ENCODE results near the gene MIEF1.

Gene MIEF1

GRCh38 chr22:39560127-39560526 is 58.0 kb downstream of the MIEF1 start:
- DNase-seq (ENCODE audit: insufficient read length) (no peak), FAIRE-seq (no peak)
- TF ChIP-seq POLR2AphosphoS5 (IDR thresholded peaks at IDR 0.05; ENCODE audit: low read depth, low read length): no peak
- no peak for TF ChIP-seq TAF1 (IDR thresholded peaks at IDR 0.05; ENCODE audit: borderline replicate concordance, low read depth, low read length)
- no peak for TF ChIP-seq POLR2A (IDR thresholded peaks at IDR 0.05; ENCODE audit: low read depth, low read length)

DNA sequence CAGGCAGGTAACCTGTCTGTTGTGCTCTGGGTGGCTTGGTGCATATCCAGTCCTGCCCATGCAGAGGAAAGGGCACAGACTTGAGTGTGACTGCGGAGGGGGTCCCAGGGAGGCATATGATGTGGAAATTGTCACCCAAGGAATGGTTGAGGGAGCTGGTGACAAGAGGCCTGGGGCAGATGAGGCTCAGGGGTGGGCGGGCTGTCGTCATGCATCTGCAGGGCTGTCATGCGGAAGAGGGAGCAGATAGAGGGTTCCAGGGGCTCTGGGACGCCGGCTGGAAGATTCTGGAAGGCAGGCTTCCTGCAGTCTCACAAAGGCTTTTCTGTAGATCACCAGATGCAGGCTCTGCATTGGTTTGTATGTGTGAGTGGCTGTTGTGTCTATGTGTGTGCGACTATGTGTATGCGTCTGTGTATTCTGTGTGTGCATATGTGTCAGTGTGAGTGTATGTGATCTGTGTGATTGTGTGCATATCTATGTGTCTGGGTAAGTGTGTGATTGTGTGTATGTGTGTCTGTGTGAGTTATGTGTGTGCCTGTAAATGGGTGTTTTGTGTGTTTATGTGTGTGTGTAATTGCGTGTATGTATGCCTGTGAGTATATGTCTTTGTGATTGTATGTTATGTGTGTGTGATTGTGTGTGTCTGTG is 60.9 kb downstream of the MIEF1 start:
- TF ChIP-seq TAF1 (IDR thresholded peaks at IDR 0.05; ENCODE audit: borderline replicate concordance, low read depth, low read length) (no peak), POLR2A (IDR thresholded peaks at IDR 0.05; ENCODE audit: low read depth, low read length) (no peak), POLR2AphosphoS5 (IDR thresholded peaks at IDR 0.05; ENCODE audit: low read depth, low read length) (no peak)
- peak; percentile 76 for FAIRE-seq

GRCh38 chr22:39563571-39564428 is 61.7 kb downstream of the MIEF1 start:
- DNase-seq (ENCODE audit: insufficient read length): no peak
- TF ChIP-seq POLR2A (IDR thresholded peaks at IDR 0.05; ENCODE audit: low read depth, low read length) (no peak), TAF1 (IDR thresholded peaks at IDR 0.05; ENCODE audit: borderline replicate concordance, low read depth, low read length) (no peak), POLR2AphosphoS5 (IDR thresholded peaks at IDR 0.05; ENCODE audit: low read depth, low read length) (no peak)
- FAIRE-seq: peak; percentile 78

More for the DNA sequence above, 60.9 kb downstream of the MIEF1 start:
- DNase-seq (ENCODE audit: insufficient read length): no peak

DNA sequence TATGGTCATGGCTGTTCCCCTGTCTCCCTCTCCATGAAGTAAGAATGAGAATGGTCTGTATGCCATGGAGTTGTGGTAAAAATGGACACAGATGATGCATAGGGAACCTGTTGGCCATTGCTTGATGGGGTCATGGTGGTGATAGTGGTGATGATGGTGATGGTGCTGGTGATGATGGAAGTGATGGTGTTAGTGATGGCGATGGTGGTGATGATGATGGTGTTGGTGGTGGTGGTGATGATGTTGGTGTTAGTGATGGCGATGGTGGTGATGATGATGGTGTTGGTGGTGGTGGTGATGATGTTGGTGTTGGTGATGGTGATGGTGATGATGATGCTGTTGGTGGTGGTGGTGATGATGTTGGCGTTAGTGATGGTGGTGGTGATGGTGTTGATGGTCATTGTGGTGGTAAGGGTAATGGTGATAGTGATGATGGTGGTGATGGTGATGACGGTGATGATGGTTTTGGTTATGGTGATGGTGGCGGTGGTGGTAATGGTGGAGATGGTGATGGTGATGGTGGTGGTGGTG is 63.4 kb downstream of the MIEF1 start:
- TF ChIP-seq POLR2AphosphoS5 (IDR thresholded peaks at IDR 0.05; ENCODE audit: low read depth, low read length) (no peak), POLR2A (IDR thresholded peaks at IDR 0.05; ENCODE audit: low read depth, low read length) (no peak), TAF1 (IDR thresholded peaks at IDR 0.05; ENCODE audit: borderline replicate concordance, low read depth, low read length) (no peak)
- no peak for FAIRE-seq
- no peak for DNase-seq (ENCODE audit: insufficient read length)

DNA sequence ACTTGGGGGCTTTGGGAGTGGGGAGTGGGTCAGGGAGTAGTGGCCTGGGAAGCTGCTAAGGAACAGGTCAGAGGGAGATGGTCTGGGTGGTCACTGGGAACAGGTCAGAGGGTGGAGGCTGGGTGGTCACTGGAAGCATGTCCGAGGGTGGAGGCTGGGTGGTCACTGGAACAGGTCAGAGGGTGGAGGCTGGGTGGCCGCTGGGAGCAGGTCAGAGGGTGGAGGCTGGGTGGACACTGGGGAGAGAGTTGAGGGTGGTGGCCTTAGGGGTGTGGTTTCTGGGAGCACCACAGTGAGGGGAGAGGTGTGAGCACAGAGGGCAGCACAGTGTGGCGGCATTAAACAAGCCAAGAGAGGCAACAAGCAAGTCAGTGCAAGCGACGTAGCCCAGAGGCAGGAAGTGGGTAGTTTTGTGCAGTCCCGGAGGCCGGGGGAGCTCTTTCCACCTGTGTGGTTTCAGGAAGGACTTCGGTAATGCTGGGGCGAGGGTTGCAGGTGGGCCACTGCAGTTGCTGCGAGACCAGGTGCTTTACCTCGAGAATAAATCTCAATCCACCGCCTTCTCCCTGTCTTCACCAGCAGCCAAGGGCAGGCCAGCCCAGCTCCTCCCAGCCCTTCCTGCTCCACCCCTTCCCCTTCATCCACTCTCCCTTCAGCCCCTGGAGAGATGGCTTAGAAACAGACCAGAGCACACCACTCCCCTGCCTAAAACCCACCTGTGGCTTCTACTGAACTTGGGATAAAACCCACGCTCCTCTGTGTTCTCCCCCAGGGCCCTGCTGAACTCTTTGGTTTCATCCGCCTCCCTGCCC is 65.3 kb downstream of the MIEF1 start:
- DNase-seq (ENCODE audit: insufficient read length) (no peak), FAIRE-seq (no peak)
- no peak for TF ChIP-seq POLR2A (IDR thresholded peaks at IDR 0.05; ENCODE audit: low read depth, low read length)
- no peak for TF ChIP-seq TAF1 (IDR thresholded peaks at IDR 0.05; ENCODE audit: borderline replicate concordance, low read depth, low read length)
- TF ChIP-seq POLR2AphosphoS5 (IDR thresholded peaks at IDR 0.05; ENCODE audit: low read depth, low read length): no peak

Measured in GM12892 (cell line).